Erythroblast (primary cell): ENCODE data around the gene EBNA1BP2.
"Not testable (repeated sequence)": the region's sequence is repeated elsewhere in the genome, so short reads cannot be mapped to it uniquely, and the experiment has no call there.

Experiments used
- DNase-seq, 2 experiments: peaks; one replicate each; lab custom pipeline; 2025; lab: John Stamatoyannopoulos, UW
- GATA1 ChIP-seq: IDR thresholded peaks from 2 replicates; pipeline ENCODE4 v1.6.1; 2011; ENCODE audit warnings: low read depth, mild to moderate bottlenecking, control low read depth, low read length, moderate library complexity
- POLR2A ChIP-seq: IDR thresholded peaks from 2 replicates; pipeline ENCODE4 v1.6.1; 2011; ENCODE audit warnings: mild to moderate bottlenecking, low read length

The EBNA1BP2 gene

GRCh38 chr1:43121256-43121900 is 50.7 kb downstream of the EBNA1BP2 start:
- TF ChIP-seq GATA1 (no peak), POLR2A (no peak)
- DNase-seq, result no peak

GRCh38 chr1:43119928-43120586 is 52.0 kb downstream of the EBNA1BP2 start:
- not testable (repeated sequence) for DNase-seq
